SKM-1 treated with dmso at 0.1 percent for 144 hours (cell line): ENCODE data around the gene CAPN11.
"Not testable (repeated sequence)": the region's sequence is repeated elsewhere in the genome, so short reads cannot be mapped to it uniquely, and the experiment has no call there.

Experiments used
- DNase-seq: peaks from one replicate; lab custom pipeline; 2025; ENCODE audit not compliant: unreplicated experiment; lab: John Stamatoyannopoulos, UW

The CAPN11 gene

GRCh38 chr6:44225579-44226325 lies 67.1 kb downstream of the CAPN11 start:
- DNase-seq: no peak

- peak; percentile 40 for DNase-seq
Observed at GRCh38 chr6:44226368-44227147, 67.9 kb downstream of the CAPN11 start.

- DNase-seq: no peak
Observed at GRCh38 chr6:44227148-44227793, 68.7 kb downstream of the CAPN11 start.

DNA sequence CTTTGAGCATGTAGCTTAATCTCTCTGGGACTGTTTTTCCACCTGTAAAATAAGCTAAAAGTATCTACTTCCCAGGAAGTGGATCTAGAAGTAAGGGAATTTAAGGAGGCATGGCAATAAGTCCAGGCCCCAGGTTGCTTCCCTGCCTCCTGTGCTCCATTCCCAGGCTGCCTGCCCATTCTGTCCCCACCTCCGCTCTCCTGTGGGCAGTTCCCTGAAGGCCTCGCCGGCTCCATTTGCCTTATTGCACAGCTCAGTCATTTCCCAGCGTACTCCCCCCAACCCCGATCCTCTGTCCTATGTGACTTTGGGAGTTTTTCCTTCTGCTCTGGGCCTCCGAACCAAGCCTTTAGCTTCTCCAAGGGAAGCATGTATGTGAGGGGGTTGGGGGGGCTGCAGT lies 69.4 kb downstream of the CAPN11 start:
- no peak for DNase-seq

DNA sequence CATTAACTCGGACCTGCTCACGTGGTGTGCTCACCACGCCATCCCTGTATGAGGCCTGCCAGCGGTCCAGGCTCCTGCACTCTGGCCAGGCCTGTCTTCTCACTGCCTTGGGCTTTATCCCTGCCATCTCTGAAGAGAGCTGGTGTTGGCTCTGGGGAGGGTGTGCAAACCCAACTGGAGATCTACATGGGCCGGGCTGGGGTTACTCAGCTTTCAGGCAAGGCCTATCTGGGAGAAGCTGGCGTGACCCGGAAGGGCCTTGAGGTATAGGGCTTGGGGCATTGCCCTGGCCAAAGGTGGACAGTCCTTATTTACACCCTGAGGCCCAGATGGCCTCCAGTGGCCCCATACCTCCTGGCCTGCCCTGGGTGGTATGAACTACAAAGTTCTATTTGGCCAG lies 69.8 kb downstream of the CAPN11 start:
- no peak for DNase-seq

- DNase-seq: no peak
Observed at GRCh38 chr6:44228836-44229235, 70.2 kb downstream of the CAPN11 start.

GRCh38 chr6:44229376-44230033 lies 70.9 kb downstream of the CAPN11 start:
- DNase-seq: no peak

- no peak for DNase-seq
Observed at GRCh38 chr6:44230034-44230675, 71.5 kb downstream of the CAPN11 start.

GRCh38 chr6:44231426-44231825 lies 72.8 kb downstream of the CAPN11 start:
- not testable (repeated sequence) for DNase-seq

DNA sequence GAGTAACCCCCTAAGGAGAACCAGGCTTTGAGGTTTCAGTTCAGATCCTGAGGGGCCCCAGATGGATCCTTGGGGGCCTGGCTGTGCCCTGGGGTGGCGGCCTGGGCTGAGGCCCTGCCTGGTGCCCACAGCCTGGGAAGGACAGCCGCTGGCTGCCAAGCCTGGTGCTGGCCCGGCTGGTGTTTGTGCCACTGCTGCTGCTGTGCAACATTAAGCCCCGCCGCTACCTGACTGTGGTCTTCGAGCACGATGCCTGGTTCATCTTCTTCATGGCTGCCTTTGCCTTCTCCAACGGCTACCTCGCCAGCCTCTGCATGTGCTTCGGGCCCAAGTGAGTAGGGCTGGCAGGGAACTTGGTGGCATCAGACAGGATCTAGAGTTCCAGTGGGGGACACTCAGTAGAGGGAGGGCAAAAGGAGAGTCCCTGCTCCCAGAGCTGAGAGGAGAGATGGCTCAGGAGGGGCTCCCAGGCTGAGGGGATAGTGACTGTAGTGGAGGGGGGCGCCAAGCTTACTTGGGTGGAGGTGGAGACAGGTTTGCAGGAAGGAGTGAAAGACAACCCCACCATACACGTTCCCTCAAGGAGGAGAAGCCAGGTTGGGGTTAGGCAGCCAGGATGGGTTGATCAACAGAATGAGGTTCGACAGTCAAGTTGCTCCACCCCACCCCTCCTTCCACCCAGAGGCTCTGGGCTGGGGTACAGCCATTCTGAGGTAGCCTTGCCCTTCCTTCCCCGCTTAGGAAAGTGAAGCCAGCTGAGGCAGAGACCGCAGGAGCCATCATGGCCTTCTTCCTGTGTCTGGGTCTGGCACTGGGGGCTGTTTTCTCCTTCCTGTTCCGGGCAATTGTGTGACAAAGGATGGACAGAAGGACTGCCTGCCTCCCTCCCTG lies 74.3 kb downstream of the CAPN11 start:
- DNase-seq: no peak

- no peak for DNase-seq
Observed at GRCh38 chr6:44233567-44234100, 75.0 kb downstream of the CAPN11 start.
